NCI-H146 (cell line): Measurements from ENCODE around the gene KRT32.
"Not testable (repeated sequence)": the region's sequence is repeated elsewhere in the genome, so short reads cannot be mapped to it uniquely, and the experiment has no call there.

Experiments used
- DNase-seq: peaks from one replicate; lab custom pipeline; 2025; lab: John Stamatoyannopoulos, UW

The KRT32 gene

GRCh38 chr17:41428591-41429291, 38.4 kb downstream of the KRT32 start:
- DNase-seq = no peak

GRCh38 chr17:41424111-41424635, 43.0 kb downstream of the KRT32 start, which contains the start of gene KRT37:
KRT37 (minus strand) TSS chr17:41424585; CDS start chr17:41424523, 62 bp downstream.
- DNase-seq = no peak

- not testable (repeated sequence) for DNase-seq
These were observed 44.6 kb downstream of the KRT32 start for GRCh38 chr17:41422586-41422985.

- no peak for DNase-seq
These were observed 45.6 kb downstream of the KRT32 start for GRCh38 chr17:41421617-41422016.

GRCh38 chr17:41421116-41421515, 46.1 kb downstream of the KRT32 start:
- DNase-seq = no peak

- DNase-seq = no peak
These were observed 47.1 kb downstream of the KRT32 start for GRCh38 chr17:41420134-41420533.

- DNase-seq = no peak
These were observed 47.5 kb downstream of the KRT32 start for GRCh38 chr17:41419716-41420115.

- no peak for DNase-seq
These were observed 48.9 kb downstream of the KRT32 start for GRCh38 chr17:41418116-41418860.

- peak; percentile 4 for DNase-seq
These were observed 49.6 kb downstream of the KRT32 start for GRCh38 chr17:41417576-41418015.

- no peak for DNase-seq
These were observed 50.1 kb downstream of the KRT32 start for GRCh38 chr17:41417127-41417526.

GRCh38 chr17:41416479-41416878, 50.7 kb downstream of the KRT32 start:
- no peak for DNase-seq

- no peak for DNase-seq
These were observed 51.3 kb downstream of the KRT32 start for GRCh38 chr17:41415833-41416335.

- no peak for DNase-seq
These were observed 51.8 kb downstream of the KRT32 start for GRCh38 chr17:41415411-41415810.

GRCh38 chr17:41413982-41414381, 53.2 kb downstream of the KRT32 start:
- DNase-seq = no peak

- DNase-seq = no peak
These were observed 53.7 kb downstream of the KRT32 start for GRCh38 chr17:41413353-41413957.

GRCh38 chr17:41411072-41411840, 55.9 kb downstream of the KRT32 start:
- DNase-seq = no peak
